Measurements from ENCODE around the gene HACD1.

Gene HACD1

GRCh38 chr10:17617031-17617911, at the start of gene HACD1:
HACD1 (minus strand) TSS chr10:17617374; CDS start chr10:17617339, 35 bp downstream.
- DNase-seq (ENCODE audit: low spot score): peak; percentile 89

GRCh38 chr10:17665747-17666146, 48.6 kb upstream of the HACD1 start:
- DNase-seq (ENCODE audit: low spot score): peak; percentile 28

- no peak for DNase-seq (ENCODE audit: low spot score)
Measured at GRCh38 chr10:17663450-17663849, 46.3 kb upstream of the HACD1 start.

GRCh38 chr10:17662193-17663138, 45.3 kb upstream of the HACD1 start:
- DNase-seq (ENCODE audit: low spot score): no peak

GRCh38 chr10:17661510-17661909, 44.3 kb upstream of the HACD1 start:
- no peak for DNase-seq (ENCODE audit: low spot score)

- no peak for DNase-seq (ENCODE audit: low spot score)
Measured at GRCh38 chr10:17660921-17661320, 43.7 kb upstream of the HACD1 start.

- DNase-seq (ENCODE audit: low spot score): no peak
Measured at GRCh38 chr10:17659365-17659764, 42.2 kb upstream of the HACD1 start.

GRCh38 chr10:17657103-17657500, 39.9 kb upstream of the HACD1 start:
- DNase-seq (ENCODE audit: low spot score): no peak

GRCh38 chr10:17655567-17656146, 38.5 kb upstream of the HACD1 start:
- DNase-seq (ENCODE audit: low spot score): no peak

GRCh38 chr10:17655009-17655408, 37.8 kb upstream of the HACD1 start:
- no peak for DNase-seq (ENCODE audit: low spot score)

- no peak for DNase-seq (ENCODE audit: low spot score)
Measured at GRCh38 chr10:17652585-17652984, 35.4 kb upstream of the HACD1 start.

GRCh38 chr10:17651896-17652295, 34.7 kb upstream of the HACD1 start:
- no peak for DNase-seq (ENCODE audit: low spot score)

GRCh38 chr10:17650416-17650815, 33.2 kb upstream of the HACD1 start:
- DNase-seq (ENCODE audit: low spot score): no peak

- peak; percentile 17 for DNase-seq (ENCODE audit: low spot score)
Measured at GRCh38 chr10:17649836-17650235, 32.7 kb upstream of the HACD1 start.

- DNase-seq (ENCODE audit: low spot score): no peak
Measured at GRCh38 chr10:17649052-17649451, 31.9 kb upstream of the HACD1 start.

- no peak for DNase-seq (ENCODE audit: low spot score)
Measured at GRCh38 chr10:17648243-17649035, 31.3 kb upstream of the HACD1 start.

GRCh38 chr10:17647326-17647725, 30.2 kb upstream of the HACD1 start:
- no peak for DNase-seq (ENCODE audit: low spot score)

GRCh38 chr10:17645621-17646345, 28.6 kb upstream of the HACD1 start:
- no peak for DNase-seq (ENCODE audit: low spot score)

GRCh38 chr10:17644485-17644943, 27.3 kb upstream of the HACD1 start:
- DNase-seq (ENCODE audit: low spot score): peak; percentile 34

- peak; percentile 90 for DNase-seq (ENCODE audit: low spot score)
Measured at GRCh38 chr10:17643755-17644484, 26.7 kb upstream of the HACD1 start, which contains the start of gene STAM. STAM (plus strand) TSS chr10:17644151; CDS start chr10:17644340, 189 bp downstream.

All from AG08396 (cell line).